ENCODE results near the gene PTPN23. TPM values are rescaled to one million over a fixed set of nuclear protein-coding genes. Genes with fewer than 3 reads are reported as not detected.

PTPN23 gene
- total and polyA plus RNA-seq, 9 of the 15 experiments (the other 6 are each of a cell fraction or from before 2014, with no cell fraction given) = 0.41 to 58.7 (median 7.2) TPM

DNA sequence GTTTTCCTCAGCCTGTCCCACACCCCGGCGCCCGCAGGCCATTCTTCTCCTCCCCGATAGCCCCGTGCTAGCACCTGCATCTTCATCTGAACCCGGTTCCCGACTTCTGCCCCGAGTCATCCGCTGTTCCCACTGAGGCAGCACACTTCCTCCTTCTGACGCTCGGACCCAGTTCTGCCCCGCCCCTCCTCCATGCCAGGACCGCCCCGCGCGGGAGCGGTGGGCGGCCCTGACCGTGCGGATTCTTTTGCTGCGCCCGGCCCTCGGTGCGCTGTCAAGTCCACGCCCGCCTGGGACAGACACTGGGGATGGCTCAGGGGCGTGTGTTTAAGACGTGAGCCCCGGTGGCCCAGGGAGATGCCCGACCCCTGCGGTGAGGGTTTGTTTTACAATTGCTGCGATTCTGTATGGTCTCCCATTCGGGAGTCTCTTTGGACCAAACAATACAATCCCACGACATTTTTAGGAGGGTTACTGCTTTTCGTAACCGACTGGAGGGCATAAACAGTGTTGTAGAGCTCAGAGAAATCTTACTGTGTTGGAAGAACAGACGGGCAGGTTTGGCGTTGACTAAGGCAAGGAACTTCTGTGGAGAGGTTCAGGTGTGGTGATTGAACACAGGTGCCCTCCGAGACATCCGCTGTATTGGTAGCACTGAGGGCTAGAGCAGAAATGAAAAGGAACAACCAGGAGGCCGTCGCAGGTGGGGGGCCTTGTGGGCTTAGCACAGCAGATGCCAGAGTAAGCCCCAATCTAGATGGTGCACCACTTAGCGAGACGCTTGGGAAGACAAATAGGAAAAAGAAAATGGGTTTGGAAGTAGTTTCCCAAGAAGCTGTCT is 716 bp downstream of the PTPN23 start (continued):
- TF ChIP-seq KAT7 (CRISPR knock-in tag; IDR thresholded peaks at IDR 0.05; ENCODE audit: borderline replicate concordance) = peak; percentile 96
- TF ChIP-seq, protein P1, sequence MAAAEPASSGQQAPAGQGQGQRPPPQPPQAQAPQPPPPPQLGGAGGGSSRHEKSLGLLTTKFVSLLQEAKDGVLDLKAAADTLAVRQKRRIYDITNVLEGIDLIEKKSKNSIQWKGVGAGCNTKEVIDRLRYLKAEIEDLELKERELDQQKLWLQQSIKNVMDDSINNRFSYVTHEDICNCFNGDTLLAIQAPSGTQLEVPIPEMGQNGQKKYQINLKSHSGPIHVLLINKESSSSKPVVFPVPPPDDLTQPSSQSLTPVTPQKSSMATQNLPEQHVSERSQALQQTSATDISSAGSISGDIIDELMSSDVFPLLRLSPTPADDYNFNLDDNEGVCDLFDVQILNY (CRISPR knock-in tag; IDR thresholded peaks at IDR 0.05) = no peak
- TF ChIP-seq ZNF57 (CRISPR knock-in tag; IDR thresholded peaks at IDR 0.05) = no peak
- TF ChIP-seq, protein P2, sequence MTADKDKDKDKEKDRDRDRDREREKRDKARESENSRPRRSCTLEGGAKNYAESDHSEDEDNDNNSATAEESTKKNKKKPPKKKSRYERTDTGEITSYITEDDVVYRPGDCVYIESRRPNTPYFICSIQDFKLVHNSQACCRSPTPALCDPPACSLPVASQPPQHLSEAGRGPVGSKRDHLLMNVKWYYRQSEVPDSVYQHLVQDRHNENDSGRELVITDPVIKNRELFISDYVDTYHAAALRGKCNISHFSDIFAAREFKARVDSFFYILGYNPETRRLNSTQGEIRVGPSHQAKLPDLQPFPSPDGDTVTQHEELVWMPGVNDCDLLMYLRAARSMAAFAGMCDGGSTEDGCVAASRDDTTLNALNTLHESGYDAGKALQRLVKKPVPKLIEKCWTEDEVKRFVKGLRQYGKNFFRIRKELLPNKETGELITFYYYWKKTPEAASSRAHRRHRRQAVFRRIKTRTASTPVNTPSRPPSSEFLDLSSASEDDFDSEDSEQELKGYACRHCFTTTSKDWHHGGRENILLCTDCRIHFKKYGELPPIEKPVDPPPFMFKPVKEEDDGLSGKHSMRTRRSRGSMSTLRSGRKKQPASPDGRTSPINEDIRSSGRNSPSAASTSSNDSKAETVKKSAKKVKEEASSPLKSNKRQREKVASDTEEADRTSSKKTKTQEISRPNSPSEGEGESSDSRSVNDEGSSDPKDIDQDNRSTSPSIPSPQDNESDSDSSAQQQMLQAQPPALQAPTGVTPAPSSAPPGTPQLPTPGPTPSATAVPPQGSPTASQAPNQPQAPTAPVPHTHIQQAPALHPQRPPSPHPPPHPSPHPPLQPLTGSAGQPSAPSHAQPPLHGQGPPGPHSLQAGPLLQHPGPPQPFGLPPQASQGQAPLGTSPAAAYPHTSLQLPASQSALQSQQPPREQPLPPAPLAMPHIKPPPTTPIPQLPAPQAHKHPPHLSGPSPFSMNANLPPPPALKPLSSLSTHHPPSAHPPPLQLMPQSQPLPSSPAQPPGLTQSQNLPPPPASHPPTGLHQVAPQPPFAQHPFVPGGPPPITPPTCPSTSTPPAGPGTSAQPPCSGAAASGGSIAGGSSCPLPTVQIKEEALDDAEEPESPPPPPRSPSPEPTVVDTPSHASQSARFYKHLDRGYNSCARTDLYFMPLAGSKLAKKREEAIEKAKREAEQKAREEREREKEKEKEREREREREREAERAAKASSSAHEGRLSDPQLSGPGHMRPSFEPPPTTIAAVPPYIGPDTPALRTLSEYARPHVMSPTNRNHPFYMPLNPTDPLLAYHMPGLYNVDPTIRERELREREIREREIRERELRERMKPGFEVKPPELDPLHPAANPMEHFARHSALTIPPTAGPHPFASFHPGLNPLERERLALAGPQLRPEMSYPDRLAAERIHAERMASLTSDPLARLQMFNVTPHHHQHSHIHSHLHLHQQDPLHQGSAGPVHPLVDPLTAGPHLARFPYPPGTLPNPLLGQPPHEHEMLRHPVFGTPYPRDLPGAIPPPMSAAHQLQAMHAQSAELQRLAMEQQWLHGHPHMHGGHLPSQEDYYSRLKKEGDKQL (CRISPR knock-in tag; IDR thresholded peaks at IDR 0.05; ENCODE audit: borderline replicate concordance) = no peak
- peak; percentile 71 for TF ChIP-seq ELF1 (tag; IDR thresholded peaks at IDR 0.05)
- 0 out of 2 replicates have a peak, but pooled peaks have one; percentile 91 for TF ChIP-seq RBM14 (IDR thresholded peaks at IDR 0.05; ENCODE audit: borderline replicate concordance, insufficient read depth, low read depth, low read length)
- no peak for TF ChIP-seq DACH1 (IDR thresholded peaks at IDR 0.05; ENCODE audit: partially characterized antibody)
- TF ChIP-seq, protein P3, sequence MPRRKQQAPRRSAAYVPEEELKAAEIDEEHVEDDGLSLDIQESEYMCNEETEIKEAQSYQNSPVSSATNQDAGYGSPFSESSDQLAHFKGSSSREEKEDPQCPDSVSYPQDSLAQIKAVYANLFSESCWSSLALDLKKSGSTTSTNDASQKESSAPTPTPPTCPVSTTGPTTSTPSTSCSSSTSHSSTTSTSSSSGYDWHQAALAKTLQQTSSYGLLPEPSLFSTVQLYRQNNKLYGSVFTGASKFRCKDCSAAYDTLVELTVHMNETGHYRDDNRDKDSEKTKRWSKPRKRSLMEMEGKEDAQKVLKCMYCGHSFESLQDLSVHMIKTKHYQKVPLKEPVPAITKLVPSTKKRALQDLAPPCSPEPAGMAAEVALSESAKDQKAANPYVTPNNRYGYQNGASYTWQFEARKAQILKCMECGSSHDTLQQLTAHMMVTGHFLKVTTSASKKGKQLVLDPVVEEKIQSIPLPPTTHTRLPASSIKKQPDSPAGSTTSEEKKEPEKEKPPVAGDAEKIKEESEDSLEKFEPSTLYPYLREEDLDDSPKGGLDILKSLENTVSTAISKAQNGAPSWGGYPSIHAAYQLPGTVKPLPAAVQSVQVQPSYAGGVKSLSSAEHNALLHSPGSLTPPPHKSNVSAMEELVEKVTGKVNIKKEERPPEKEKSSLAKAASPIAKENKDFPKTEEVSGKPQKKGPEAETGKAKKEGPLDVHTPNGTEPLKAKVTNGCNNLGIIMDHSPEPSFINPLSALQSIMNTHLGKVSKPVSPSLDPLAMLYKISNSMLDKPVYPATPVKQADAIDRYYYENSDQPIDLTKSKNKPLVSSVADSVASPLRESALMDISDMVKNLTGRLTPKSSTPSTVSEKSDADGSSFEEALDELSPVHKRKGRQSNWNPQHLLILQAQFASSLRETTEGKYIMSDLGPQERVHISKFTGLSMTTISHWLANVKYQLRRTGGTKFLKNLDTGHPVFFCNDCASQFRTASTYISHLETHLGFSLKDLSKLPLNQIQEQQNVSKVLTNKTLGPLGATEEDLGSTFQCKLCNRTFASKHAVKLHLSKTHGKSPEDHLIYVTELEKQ (CRISPR knock-in tag; IDR thresholded peaks at IDR 0.05) = no peak
- TF ChIP-seq SIN3A (IDR thresholded peaks at IDR 0.05; ENCODE audit: borderline replicate concordance in 2 of 2, control insufficient read depth in 1 of 2, low read depth in 2 of 2, low read length in 2 of 2) = peak; percentile 79 to 82; a peak in 2 of 4 replicates
- peak; percentile 78; the same call in 1 of the 2 replicates for TF ChIP-seq NBN (IDR thresholded peaks at IDR 0.05; ENCODE audit: low read depth)
- TF ChIP-seq, protein P4, sequence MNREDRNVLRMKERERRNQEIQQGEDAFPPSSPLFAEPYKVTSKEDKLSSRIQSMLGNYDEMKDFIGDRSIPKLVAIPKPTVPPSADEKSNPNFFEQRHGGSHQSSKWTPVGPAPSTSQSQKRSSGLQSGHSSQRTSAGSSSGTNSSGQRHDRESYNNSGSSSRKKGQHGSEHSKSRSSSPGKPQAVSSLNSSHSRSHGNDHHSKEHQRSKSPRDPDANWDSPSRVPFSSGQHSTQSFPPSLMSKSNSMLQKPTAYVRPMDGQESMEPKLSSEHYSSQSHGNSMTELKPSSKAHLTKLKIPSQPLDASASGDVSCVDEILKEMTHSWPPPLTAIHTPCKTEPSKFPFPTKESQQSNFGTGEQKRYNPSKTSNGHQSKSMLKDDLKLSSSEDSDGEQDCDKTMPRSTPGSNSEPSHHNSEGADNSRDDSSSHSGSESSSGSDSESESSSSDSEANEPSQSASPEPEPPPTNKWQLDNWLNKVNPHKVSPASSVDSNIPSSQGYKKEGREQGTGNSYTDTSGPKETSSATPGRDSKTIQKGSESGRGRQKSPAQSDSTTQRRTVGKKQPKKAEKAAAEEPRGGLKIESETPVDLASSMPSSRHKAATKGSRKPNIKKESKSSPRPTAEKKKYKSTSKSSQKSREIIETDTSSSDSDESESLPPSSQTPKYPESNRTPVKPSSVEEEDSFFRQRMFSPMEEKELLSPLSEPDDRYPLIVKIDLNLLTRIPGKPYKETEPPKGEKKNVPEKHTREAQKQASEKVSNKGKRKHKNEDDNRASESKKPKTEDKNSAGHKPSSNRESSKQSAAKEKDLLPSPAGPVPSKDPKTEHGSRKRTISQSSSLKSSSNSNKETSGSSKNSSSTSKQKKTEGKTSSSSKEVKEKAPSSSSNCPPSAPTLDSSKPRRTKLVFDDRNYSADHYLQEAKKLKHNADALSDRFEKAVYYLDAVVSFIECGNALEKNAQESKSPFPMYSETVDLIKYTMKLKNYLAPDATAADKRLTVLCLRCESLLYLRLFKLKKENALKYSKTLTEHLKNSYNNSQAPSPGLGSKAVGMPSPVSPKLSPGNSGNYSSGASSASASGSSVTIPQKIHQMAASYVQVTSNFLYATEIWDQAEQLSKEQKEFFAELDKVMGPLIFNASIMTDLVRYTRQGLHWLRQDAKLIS (CRISPR knock-in tag; IDR thresholded peaks at IDR 0.05) = no peak; the same call in 1 of the 2 replicates
